Stimulated activated naive CD8-positive, alpha-beta T cell treated with anti-CD3 and anti-CD28 coated beads, Interleukin-15, Interleukin-2, amounts not matched to agents 100 ng/mL and 50 ng/mL, for 24 hours (primary cell): ENCODE results near the gene SSTR5.

Source experiments
- H3K27ac Mint-ChIP-seq: one replicate; pipeline ENCODE4 v1.8.0; 2021; ENCODE audit warnings: mild to moderate bottlenecking, mixed read lengths
- H3K27me3 Mint-ChIP-seq: one replicate; pipeline ENCODE4 v1.8.0; 2021; ENCODE audit warnings: mixed read lengths
- H3K36me3 Mint-ChIP-seq: one replicate; pipeline ENCODE4 v1.8.0; 2021; ENCODE audit warnings: low read depth, mixed read lengths
- H3K4me1 Mint-ChIP-seq: one replicate; pipeline ENCODE4 v1.8.0; 2021; ENCODE audit warnings: low read depth, mixed read lengths
- H3K4me3 Mint-ChIP-seq: one replicate; pipeline ENCODE4 v1.8.0; 2021; ENCODE audit warnings: mild to moderate bottlenecking, mixed read lengths
- H3K9me3 Mint-ChIP-seq: one replicate; pipeline ENCODE4 v1.8.0; 2021; ENCODE audit warnings: mixed read lengths

The SSTR5 gene

DNA sequence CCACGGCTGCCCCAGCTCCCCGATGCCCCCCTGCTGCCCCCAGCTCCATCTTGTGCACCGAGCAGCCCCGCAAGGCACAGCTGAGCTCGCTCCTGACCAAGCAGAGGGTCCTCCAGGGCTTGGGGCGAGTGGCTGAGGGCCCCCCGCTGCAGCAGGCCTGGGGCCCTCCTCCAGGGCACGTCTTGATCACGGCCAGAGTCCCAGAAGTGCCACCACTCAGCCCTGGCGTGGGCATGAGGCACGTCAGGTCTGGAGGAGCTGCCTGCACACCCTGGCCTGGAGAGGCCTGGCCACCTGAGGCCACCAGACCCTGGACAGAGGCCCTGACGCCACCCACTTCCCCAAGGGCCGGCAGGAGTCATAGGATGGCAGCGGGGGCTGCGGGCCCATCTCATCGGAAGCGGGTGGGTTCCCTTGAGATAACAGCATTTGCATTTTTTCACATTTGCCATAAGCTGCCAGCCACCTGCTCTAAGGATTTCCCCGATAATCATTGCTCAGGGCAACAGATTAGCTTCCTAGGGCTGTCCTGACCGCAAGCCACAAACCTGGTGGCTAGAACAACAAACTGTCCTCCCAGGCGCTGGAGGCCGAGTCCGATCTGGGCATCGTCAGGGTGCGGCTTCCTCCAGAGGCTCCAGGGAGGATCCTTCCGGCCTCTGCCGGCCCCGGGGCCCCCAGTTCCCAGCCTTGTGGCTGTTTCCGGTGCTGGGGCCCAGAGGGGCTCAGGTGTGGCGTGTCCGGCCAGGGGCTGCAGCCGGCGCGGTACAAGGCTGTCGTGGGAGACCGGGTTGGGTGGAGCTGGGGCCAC, 47.4 kb downstream of the SSTR5 start:
- Mint-ChIP-seq H3K27ac (no peak overlapping the region), H3K4me3 (no peak overlapping the region), H3K9me3 (no peaks in the 10 kb centered on the region), H3K4me1 (no peaks in the 10 kb centered on the region), H3K27me3 (no peaks in the 10 kb centered on the region), H3K36me3 (no peaks in the 10 kb centered on the region)

DNA sequence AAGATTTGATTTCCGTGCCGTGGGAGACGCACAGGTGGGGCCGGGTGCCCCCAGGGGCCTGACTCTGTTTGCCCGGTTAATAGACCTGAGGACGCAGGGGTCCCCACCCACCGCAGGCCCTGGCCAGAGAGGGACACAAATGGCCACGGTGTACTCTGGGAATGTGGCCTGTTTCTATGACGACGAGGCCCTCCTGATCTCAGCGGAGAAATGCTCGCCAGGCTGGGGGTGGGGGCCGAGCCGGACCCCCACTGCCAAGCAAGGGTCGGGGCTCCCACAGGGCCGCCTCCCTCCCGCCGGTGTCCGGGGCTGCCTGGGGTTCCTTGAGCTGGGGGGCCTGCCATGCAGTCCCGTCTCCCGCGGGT, 48.0 kb downstream of the SSTR5 start:
- Mint-ChIP-seq H3K27ac (no peak overlapping the region), H3K36me3 (no peaks in the 10 kb centered on the region), H3K9me3 (no peaks in the 10 kb centered on the region), H3K27me3 (no peaks in the 10 kb centered on the region), H3K4me3 (no peak overlapping the region), H3K4me1 (no peaks in the 10 kb centered on the region)

DNA sequence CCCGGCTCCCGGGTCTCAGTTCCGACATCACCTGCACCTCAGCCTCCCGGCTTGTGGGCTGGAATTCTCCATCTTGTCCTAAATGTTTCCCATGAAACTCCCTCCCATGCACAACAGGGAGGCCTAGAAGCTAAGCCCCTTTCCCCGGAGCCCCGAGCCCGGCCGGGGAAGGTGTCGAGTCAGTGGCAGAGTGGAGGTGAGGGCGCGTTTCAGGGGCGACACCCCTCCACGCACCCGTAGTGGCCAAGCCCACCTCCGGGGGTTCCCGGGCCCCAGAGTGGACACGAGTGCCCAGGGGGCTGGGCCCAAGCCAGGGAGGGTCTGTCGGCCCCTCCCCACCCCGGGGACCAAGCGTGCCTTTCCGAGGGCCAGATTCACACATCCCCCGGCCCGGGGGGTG, 48.5 kb downstream of the SSTR5 start:
- H3K9me3 Mint-ChIP-seq = no peaks in the 10 kb centered on the region
- no peak overlapping the region for H3K4me3 Mint-ChIP-seq
- no peaks in the 10 kb centered on the region for H3K27me3 Mint-ChIP-seq
- H3K36me3 Mint-ChIP-seq = no peaks in the 10 kb centered on the region
- no peaks in the 10 kb centered on the region for H3K4me1 Mint-ChIP-seq
- H3K27ac Mint-ChIP-seq = no peak overlapping the region

DNA sequence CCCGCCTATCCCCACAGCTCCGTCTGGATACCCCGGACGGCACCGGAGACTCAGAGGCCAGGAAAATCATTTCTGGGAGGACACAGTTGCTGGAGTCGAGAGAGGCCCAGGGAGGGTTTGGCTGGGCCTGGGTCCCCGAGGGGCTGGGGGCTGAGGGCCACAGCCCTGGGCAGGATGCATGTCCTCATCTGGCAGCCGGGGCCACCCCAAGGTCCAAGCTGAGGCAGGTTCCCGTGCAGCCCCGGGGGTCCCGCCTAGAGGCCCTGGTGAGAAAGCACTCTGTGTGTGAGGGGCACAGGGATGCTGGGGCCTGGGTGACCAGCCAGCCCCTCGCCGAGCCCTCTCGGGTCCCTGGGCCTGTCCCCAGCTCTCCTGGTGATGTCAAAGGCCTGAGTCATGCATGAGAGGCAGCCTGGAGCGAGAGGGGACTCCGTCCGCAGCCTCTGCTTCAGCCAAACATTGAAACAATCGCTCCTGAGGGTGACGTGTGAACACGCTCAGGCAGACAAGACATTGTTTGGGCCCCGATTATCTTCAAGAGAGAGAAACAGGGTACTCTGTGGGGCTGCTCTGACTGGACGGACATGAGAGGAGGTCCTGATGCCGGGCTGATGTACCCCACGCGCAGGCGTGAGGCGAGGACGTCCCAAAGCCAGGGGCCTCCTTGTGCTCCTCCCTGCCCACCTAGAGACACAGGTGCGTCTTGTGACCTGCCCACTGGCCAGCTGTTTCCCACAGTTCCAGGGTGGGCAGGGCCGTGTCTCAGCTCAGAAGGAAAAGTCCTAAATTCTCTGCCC, 49.3 kb downstream of the SSTR5 start:
- H3K27me3 Mint-ChIP-seq = no peaks in the 10 kb centered on the region
- H3K4me3 Mint-ChIP-seq = no peak overlapping the region
- no peaks in the 10 kb centered on the region for H3K36me3 Mint-ChIP-seq
- H3K27ac Mint-ChIP-seq = no peak overlapping the region
- H3K9me3 Mint-ChIP-seq = no peaks in the 10 kb centered on the region
- no peaks in the 10 kb centered on the region for H3K4me1 Mint-ChIP-seq

DNA sequence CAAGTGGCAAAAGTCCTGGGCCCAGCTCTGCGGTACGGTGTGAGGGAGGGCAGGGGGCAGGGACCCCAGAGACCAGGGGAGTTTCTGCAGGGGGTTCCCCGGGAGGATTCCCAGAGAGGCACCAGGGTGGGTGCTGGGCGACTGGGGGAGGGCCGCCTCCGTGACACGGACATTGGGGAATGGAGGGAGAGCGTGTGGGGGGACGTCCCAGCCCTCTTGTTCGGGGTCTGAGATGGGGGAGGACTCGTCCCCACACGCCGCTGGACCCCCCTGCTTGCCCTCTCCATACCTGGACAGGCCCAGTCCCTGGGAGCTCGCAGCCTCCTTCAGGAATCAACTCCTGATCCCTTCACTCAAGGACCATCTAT, 49.8 kb downstream of the SSTR5 start:
- no peaks in the 10 kb centered on the region for H3K36me3 Mint-ChIP-seq
- H3K27me3 Mint-ChIP-seq = no peaks in the 10 kb centered on the region
- no peaks in the 10 kb centered on the region for H3K9me3 Mint-ChIP-seq
- no peaks in the 10 kb centered on the region for H3K4me1 Mint-ChIP-seq
- H3K27ac Mint-ChIP-seq = no peak overlapping the region
- H3K4me3 Mint-ChIP-seq = no peak overlapping the region

DNA sequence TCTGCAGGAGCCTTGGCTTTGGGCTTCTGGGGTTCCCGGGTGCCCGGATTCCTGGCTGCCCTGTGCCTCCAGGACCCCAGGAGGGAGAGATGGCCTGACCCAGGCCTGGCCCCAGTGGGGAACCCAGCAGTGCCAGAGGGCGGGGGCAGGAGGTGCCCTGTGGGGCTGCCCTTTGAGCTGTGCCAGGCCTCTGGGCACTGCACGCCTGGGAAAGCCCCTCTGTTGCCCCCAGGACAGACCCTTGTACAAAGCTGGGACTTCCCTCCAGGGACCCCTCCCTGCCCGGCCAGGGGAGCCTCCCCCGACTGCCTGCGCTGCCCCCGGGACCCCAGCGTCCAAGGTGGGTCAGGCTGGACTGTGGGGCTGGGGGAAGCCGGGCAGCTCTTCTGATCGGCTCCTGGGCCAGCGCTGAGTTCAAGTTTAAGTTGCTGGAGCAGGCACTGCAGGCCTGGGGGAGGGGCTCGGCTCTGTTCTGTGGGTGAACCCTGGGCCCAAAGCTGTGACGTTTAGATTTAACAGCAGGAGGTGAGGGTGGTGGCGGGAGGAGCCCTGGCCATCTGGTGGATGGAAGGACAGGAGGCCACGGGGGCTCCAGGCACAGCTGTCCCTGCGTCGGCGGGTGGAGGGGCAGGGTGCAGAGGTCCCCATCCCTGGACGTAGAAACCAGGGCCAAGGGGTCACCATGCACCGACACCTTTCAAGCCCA, 51.1 kb downstream of the SSTR5 start:
- Mint-ChIP-seq H3K4me3 (no peak overlapping the region), H3K4me1 (no peaks in the 10 kb centered on the region)

DNA sequence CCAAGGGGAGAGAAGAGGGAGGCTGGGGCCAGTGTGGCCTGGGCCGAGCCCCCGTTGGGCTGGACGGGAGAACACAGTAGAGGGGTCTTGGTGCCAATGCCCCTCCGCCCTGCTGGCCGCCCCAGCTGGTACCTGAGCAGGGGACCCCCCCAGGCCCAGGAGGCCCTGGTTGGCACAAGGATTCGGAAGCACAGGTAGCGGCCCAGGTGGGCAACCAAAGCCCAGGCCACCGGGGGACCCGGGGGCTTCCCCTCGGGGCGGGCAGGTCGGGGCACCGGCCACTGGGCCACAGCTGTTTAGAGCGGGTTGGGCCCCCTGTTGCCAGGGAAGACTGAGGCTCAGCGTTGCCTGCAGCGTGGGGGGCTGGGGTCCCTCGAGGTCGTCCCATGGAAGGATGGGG, 51.7 kb downstream of the SSTR5 start:
- Mint-ChIP-seq H3K27ac (no peak overlapping the region), H3K4me3 (no peak overlapping the region), H3K4me1 (no peaks in the 10 kb centered on the region), H3K9me3 (no peaks in the 10 kb centered on the region), H3K27me3 (no peaks in the 10 kb centered on the region), H3K36me3 (no peaks in the 10 kb centered on the region)

More for the DNA sequence above, 51.1 kb downstream of the SSTR5 start:
- Mint-ChIP-seq H3K27me3 (no peaks in the 10 kb centered on the region), H3K27ac (no peak overlapping the region), H3K9me3 (no peaks in the 10 kb centered on the region), H3K36me3 (no peaks in the 10 kb centered on the region)

DNA sequence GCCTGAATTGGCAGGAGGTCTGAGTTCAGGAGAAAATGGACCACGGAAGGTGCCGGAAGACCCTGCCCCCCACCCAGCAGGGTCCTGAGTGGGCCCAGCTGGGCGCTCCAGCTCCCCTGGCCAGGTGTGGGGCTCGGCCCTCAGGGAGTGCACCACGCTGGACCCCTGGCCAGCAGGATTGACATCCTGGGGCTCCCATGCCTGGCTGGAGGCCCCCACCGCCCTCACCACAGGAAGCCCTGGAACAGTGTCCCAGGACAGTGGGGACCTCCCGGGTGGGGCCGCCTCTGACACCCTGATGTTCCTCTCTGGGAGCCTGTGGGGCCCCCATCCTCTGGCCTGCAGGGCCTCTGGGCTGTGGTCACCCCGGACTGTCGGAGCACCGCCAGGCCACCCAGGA, 52.2 kb downstream of the SSTR5 start:
- Mint-ChIP-seq H3K4me1 (no peaks in the 10 kb centered on the region), H3K4me3 (no peak overlapping the region), H3K27me3 (no peaks in the 10 kb centered on the region), H3K36me3 (no peaks in the 10 kb centered on the region), H3K9me3 (no peaks in the 10 kb centered on the region), H3K27ac (no peak overlapping the region)

DNA sequence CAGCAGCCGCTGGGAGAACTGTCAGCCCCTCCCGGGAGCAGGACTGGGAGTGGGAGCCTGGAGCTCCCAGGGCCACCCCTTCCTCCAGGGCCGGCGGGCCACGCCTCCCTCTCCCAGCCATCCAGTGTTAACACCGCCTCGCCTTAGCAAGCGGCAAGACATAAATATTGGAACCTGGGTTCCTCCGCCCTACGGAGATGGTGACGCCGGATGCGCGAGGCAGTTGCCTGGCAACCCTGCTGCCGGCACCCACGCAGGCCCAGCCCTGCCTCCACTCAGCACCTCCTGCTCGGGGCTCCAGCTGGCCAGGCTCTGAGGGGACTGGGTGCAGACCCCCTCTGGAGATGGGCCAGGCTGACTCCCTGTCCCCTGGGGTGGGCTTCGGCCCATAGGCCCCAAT, 52.9 kb downstream of the SSTR5 start:
- no peaks in the 10 kb centered on the region for H3K27me3 Mint-ChIP-seq
- H3K27ac Mint-ChIP-seq = no peak overlapping the region
- H3K9me3 Mint-ChIP-seq = no peaks in the 10 kb centered on the region
- no peaks in the 10 kb centered on the region for H3K36me3 Mint-ChIP-seq
- H3K4me1 Mint-ChIP-seq = no peaks in the 10 kb centered on the region
- no peak overlapping the region for H3K4me3 Mint-ChIP-seq

DNA sequence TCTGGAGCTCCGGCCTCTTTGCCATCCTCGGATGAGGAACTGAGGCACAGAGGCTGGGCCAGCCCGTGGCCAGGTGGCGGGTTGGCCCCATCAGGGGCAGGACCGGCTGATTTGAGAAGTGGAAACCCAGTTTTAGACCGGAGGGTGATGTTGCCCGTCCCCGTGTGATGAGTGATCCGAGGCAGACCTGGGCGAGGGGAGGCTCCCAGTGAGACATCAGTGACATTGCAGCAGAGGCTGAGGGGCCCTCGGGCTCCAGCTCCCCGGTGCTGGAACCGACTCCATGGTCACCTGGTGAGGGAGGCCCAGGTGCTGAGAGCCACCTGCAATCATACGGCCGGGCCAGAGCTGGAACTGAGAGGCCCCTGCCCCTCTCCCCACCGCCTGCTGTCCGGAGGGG, 53.5 kb downstream of the SSTR5 start:
- no peaks in the 10 kb centered on the region for H3K36me3 Mint-ChIP-seq
- no peak overlapping the region for H3K4me3 Mint-ChIP-seq
- no peaks in the 10 kb centered on the region for H3K4me1 Mint-ChIP-seq

DNA sequence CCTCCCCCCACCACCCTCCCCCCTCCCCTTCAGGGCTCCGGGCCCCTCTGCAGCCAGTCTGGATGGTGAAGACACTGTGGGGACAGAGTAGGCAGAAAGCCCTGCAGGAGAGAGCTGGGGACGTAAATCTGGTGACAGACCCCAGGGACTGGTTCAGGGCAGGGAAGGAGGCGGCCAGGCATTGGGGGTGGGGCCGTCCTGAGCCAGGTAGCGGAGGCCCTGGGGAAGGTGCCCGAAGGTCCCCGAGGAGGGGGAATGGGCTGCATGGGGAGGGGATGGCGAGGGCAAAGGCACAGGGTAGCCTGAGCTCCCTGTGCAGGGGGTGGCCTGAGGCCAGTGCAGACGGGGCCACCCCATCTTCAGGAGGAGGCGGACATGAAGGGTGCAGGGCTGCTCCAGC, 54.0 kb downstream of the SSTR5 start:
- Mint-ChIP-seq H3K36me3 (no peaks in the 10 kb centered on the region), H3K9me3 (no peaks in the 10 kb centered on the region), H3K4me3 (no peak overlapping the region), H3K27ac (no peak overlapping the region), H3K4me1 (no peaks in the 10 kb centered on the region), H3K27me3 (no peaks in the 10 kb centered on the region)

More for the DNA sequence above, 53.5 kb downstream of the SSTR5 start:
- Mint-ChIP-seq H3K27ac (no peak overlapping the region), H3K9me3 (no peaks in the 10 kb centered on the region), H3K27me3 (no peaks in the 10 kb centered on the region)

DNA sequence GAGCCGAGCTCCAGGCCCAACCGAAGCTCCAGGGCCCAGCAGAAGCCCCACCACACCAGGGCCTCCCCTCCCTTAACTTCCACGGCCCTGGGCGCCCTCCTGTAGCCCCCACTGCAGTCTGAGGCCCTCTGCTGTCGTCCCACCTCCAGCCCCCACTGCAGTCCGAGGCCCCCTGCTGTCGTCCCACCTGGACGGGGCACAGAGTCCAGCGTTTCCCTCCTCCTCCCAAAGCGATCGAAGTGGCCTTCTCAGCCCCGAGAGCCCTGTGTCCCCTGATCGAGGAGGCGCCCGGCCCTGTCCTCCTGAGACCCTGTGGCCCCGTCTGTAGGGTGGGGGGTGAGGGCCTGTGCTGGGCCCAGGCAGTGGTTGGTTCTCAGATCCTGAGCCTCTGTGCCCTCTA, 54.6 kb downstream of the SSTR5 start:
- no peaks in the 10 kb centered on the region for H3K36me3 Mint-ChIP-seq
- no peaks in the 10 kb centered on the region for H3K4me1 Mint-ChIP-seq
- no peaks in the 10 kb centered on the region for H3K27me3 Mint-ChIP-seq
- H3K4me3 Mint-ChIP-seq = no peak overlapping the region
- no peak overlapping the region for H3K27ac Mint-ChIP-seq
- H3K9me3 Mint-ChIP-seq = no peaks in the 10 kb centered on the region

DNA sequence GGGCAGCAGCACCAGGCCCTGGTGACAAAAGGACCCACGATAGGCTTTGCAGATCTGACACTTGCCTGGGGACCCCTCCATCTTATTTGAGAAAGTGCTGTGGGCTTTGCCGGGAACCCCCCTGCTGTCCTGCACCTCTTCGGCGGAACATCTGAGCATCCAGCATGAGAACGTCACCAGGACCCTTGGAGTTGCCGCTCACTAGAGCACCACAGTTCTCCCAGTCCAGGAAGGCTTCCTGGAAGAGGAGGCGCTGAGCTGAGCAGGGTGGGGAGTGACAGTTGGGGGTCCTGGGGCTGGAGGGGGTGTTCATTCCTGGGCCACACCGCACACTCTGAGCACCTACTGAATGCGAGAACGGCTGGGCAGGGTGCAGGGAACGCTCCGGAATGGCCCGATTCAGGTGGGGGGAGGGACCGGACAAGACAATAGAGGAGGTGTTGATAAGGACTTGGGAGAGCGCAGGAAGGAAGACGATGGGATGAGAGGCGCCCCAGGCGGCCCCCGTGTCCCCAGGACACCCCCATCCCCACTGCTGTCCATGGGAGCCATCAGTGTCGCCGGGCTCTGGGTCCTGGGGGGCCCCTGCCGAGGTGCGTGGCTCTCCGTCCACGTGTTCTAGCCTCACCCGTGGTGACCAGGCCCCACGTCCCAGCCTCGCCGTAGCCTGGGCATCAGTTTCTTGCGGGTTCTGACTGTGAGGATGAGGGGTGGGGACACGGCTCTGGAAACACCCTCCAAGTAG, 55.6 kb downstream of the SSTR5 start:
- Mint-ChIP-seq H3K27me3 (no peaks in the 10 kb centered on the region), H3K9me3 (no peaks in the 10 kb centered on the region), H3K27ac (no peak overlapping the region), H3K4me3 (no peak overlapping the region), H3K36me3 (no peaks in the 10 kb centered on the region), H3K4me1 (no peaks in the 10 kb centered on the region)

DNA sequence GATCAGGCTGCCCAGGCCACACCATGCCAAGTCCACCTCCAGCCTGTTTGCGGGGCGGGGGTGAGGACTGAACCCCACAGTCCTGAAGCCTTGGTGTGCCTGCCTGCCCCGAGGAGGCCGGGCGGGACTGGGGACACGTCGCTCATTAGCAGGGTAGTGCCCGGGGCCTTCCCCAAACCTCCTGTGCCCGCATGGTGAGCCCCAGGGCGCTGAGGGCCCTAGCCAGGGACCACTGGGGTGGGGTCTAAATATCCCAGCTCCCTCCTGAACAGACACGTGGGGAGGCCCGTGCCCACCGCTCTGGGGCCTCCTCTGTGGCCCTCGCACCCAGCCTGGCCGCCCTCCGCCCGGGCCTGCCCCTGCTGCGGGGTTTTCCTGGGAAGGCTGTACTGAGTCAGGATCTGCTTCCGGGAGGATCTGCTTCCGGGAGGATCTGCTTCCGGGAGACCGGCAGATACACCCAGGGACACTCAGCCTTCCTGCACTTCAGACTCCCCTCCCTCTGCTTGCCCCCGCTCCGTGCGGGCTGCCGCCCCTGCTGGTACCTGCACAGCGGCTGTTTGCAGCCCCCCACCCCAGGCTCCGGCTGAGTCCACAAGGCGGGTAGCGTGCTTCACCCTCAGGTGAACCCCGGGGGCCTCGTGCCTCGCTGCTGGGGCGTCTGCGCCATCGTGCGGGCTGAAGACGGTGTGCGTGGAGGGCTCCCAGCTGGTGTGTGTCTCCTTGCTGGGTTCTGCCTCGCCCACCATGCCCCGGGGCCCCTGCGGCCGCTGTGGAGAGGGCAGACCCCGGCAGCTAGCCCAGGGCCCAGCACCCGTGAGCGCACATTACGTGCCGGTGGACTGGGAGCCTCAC, 56.8 kb downstream of the SSTR5 start:
- H3K4me3 Mint-ChIP-seq = no peak overlapping the region
- no peaks in the 10 kb centered on the region for H3K27me3 Mint-ChIP-seq
- H3K27ac Mint-ChIP-seq = no peak overlapping the region
- H3K36me3 Mint-ChIP-seq = no peaks in the 10 kb centered on the region
- no peaks in the 10 kb centered on the region for H3K9me3 Mint-ChIP-seq
- no peaks in the 10 kb centered on the region for H3K4me1 Mint-ChIP-seq
